PC-9 (cell line): ENCODE measurements around the gene LOXL3. TPM values are rescaled to one million over a fixed set of nuclear protein-coding genes. Genes with fewer than 3 reads are reported as not detected.

ENCODE experiments used
- BruUV-seq: library from RNA; stranded (reverse); fragments of 400-500 nt; replicated peaks from 2 replicates; lab custom pipeline; 2021; lab: Mats Ljungman, UMichigan
- CTCF ChIA-PET: fragments of 300-600 bp; sonication (Branson Sonifier 250); formaldehyde crosslinking; loops from one replicate; lab custom pipeline; 2022; ENCODE audit warnings: antibody characterized with exemption; lab: Charles Lee
- POLR2A ChIA-PET: fragments of 300-600 bp; sonication (Branson Sonifier 250); formaldehyde crosslinking; loops from one replicate; lab custom pipeline; 2022; ENCODE audit warnings: antibody characterized with exemption; ENCODE audit not compliant: unreplicated experiment; lab: Charles Lee
- DNase-seq, 2 experiments: peaks; one replicate each; pipeline versions ENCODE4 v3.0.0 to v3.0.0-alpha.2; 2015 to 2022; ENCODE audit warnings: mixed read lengths in 1 of 2
- H2AFZ ChIP-seq: fragments of 200-600 bp; sonication (generic); 2 replicates; pipeline ENCODE4 v1.8.1; 2017; ENCODE audit warnings: antibody characterized with exemption
- H3F3A ChIP-seq: fragments of 200-600 bp; sonication (generic); 2 replicates; pipeline ENCODE4 v1.8.1; 2017; ENCODE audit warnings: antibody characterized with exemption, mild to moderate bottlenecking, low read depth; ENCODE audit not compliant: insufficient read depth
- H3K27ac ChIP-seq: fragments of 200-600 bp; sonication (generic); 2 replicates; pipeline ENCODE4 v1.6.1; 2016; ENCODE audit warnings: mixed run types
- H3K27me3 ChIP-seq: fragments of 200-600 bp; sonication (generic); 2 replicates; pipeline ENCODE4 v1.6.1; 2016; ENCODE audit warnings: low read depth, mixed run types; ENCODE audit not compliant: insufficient read depth
- H3K36me3 ChIP-seq: fragments of 200-600 bp; sonication (generic); 2 replicates; pipeline ENCODE4 v1.6.1; 2016; ENCODE audit warnings: low read depth, mixed run types
- H3K4me1 ChIP-seq: fragments of 200-600 bp; sonication (generic); replicated peaks from 2 replicates; pipeline ENCODE4 v1.6.1; 2016; ENCODE audit warnings: mixed run types; ENCODE audit not compliant: insufficient read depth
- H3K4me2 ChIP-seq: fragments of 200-600 bp; sonication (generic); 2 replicates; pipeline ENCODE4 v1.6.1; 2017; ENCODE audit warnings: mixed run types
- H3K4me3 ChIP-seq: fragments of 200-600 bp; sonication (generic); 2 replicates; pipeline ENCODE4 v1.6.1; 2016; ENCODE audit warnings: mixed run types
- H3K79me2 ChIP-seq: fragments of 200-600 bp; sonication (generic); 2 replicates; pipeline ENCODE4 v1.6.1; 2017; ENCODE audit warnings: low read depth, mixed run types
- H3K9me2 ChIP-seq: fragments of 200-600 bp; sonication (generic); 2 replicates; pipeline ENCODE4 v1.8.1; 2017; ENCODE audit warnings: mild to moderate bottlenecking; ENCODE audit not compliant: insufficient read depth
- H3K9me3 ChIP-seq: fragments of 200-600 bp; sonication (generic); 2 replicates; pipeline ENCODE4 v1.8.1; 2016; ENCODE audit warnings: low read depth; ENCODE audit not compliant: insufficient read depth
- H4K20me1 ChIP-seq: fragments of 200-600 bp; sonication (generic); 2 replicates; pipeline ENCODE4 v1.8.1; 2017; ENCODE audit not compliant: insufficient read depth
- CTCF ChIP-seq: fragments of 200-600 bp; sonication (generic); conservative IDR thresholded peaks from 2 replicates; pipeline ENCODE4 v1.6.1; 2017; ENCODE audit warnings: mixed run types, antibody characterized with exemption, mild to moderate bottlenecking, moderate library complexity
- EZH2 ChIP-seq: fragments of 200-600 bp; sonication (generic); IDR thresholded peaks from 2 replicates; pipeline ENCODE4 v1.8.0; 2017; ENCODE audit warnings: antibody characterized with exemption, low read depth
- intact Hi-C: fragments of 100-400 bp; cut with micrococcal nuclease; formaldehyde crosslinking; loops from one replicate; pipeline ENCODE4 v1.10.0; 2022; ENCODE audit not compliant: unreplicated experiment
- total RNA-seq: library from RNA; stranded (reverse); gene quantifications from 2 replicates; pipeline ENCODE4 v1.2.3, GENCODE V29; 2021

The LOXL3 gene
- total RNA-seq, 1 experiment from 2014 or later, result 3.1 TPM

- POLR2A ChIA-PET, result no interaction called here
- no peak for TF ChIP-seq EZH2
- TF ChIP-seq CTCF, result no peak
- CTCF ChIA-PET, result interaction anchor here (0.5 to 0.7 kb wide), 2 partner anchors 39 to 686 kb away, joined by 3 to 4 read pairs; no protein-coding TSS in a partner anchor
Observed at GRCh38 chr2:74507926-74508520, 45.7 kb downstream of the LOXL3 start.

GRCh38 chr2:74507145-74507925 lies 46.4 kb downstream of the LOXL3 start, which contains the start of gene PCGF1:
Gene PCGF1 (minus strand): TSS chr2:74507695. CDS start chr2:74507668, 27 bp downstream.
- Histone ChIP-seq H3K36me3 (0 out of 2 replicates have a peak, but pooled peaks cover 10% of the 10 kb centered on the region), H3K27ac (peak within 1 kb of the TSS; percentile 73), H4K20me1 (no peaks in the 10 kb centered on the region), H3K9me3 (no peaks in the 10 kb centered on the region), H3F3A (peaks cover 19% of the 10 kb centered on the region; the same call in 1 of the 2 replicates), H3K4me3 (peak within 1 kb of the TSS; percentile 64), H2AFZ (peak within 1 kb of the TSS; percentile 95), H3K79me2 (peaks cover 23% of the 10 kb centered on the region), H3K4me2 (peak within 1 kb of the TSS; percentile 99), H3K4me1 (peaks cover 26% of the 10 kb centered on the region), H3K27me3 (no peaks in the 10 kb centered on the region), H3K9me2 (no peaks in the 10 kb centered on the region)
- POLR2A ChIA-PET, result no interaction called here
- TF ChIP-seq CTCF, result peak; percentile 54
- no peak for TF ChIP-seq EZH2
- intact Hi-C loops, result loop anchor here (1.0 to 10.0 kb wide), 4 partner anchors 22 to 337 kb away; partner anchors contain the start of genes AUP1, HTRA2, INO80B and TTC31
- CTCF ChIA-PET, result interaction anchor here (0.7 kb wide), 1 partner anchor 685 kb away, joined by 4 read pairs; no protein-coding TSS in a partner anchor
- peak; percentile 97 for DNase-seq
- no TSS peak for BruUV-seq

More at GRCh38 chr2:74507926-74508520, 45.7 kb downstream of the LOXL3 start:
- intact Hi-C loops, result loop anchor here (1.0 to 10.0 kb wide), 4 partner anchors 21 to 337 kb away; partner anchors contain the start of genes AUP1, HTRA2, INO80B and TTC31
- Histone ChIP-seq H3K4me3 (peak overlapping the region; percentile 64), H3K79me2 (peaks cover 23% of the 10 kb centered on the region), H3K27me3 (no peaks in the 10 kb centered on the region), H3K27ac (peak overlapping the region; percentile 73), H3K9me3 (no peaks in the 10 kb centered on the region), H3K4me2 (peak overlapping the region; percentile 99), H4K20me1 (no peaks in the 10 kb centered on the region), H3K9me2 (no peaks in the 10 kb centered on the region), H3F3A (peaks cover 19% of the 10 kb centered on the region; the same call in 1 of the 2 replicates), H3K36me3 (0 out of 2 replicates have a peak, but pooled peaks cover 10% of the 10 kb centered on the region), H2AFZ (peak overlapping the region; percentile 95), H3K4me1 (peaks cover 26% of the 10 kb centered on the region)
- TSS peak; percentile 66 for BruUV-seq
- DNase-seq, result no peak
